Suprapubic skin (tissue), 4 donors: ENCODE measurements around the gene FGFBP3.

Experiments used
- POLR2A ChIP-seq, 2 donors: fragments of 450-650 bp; IDR thresholded peaks; one replicate each; pipeline ENCODE4 v1.6.1; 2017; ENCODE audit warnings: antibody characterized with exemption in 2 of 2, mild to moderate bottlenecking in 2 of 2, moderate library complexity in 2 of 2
- POLR2AphosphoS5 ChIP-seq, 3 donors: sonication (generic); formaldehyde crosslinking; IDR thresholded peaks; one replicate each; pipeline ENCODE4 v1.6.1; 2017; ENCODE audit warnings: antibody characterized with exemption in 3 of 3
- TF ChIP-seq, protein P1 (sequence below), 2 donors: fragments of 200-600 bp in 1 of 2; fragments of 450-650 bp in 1 of 2; sonication (generic) in 1 of 2; IDR thresholded peaks; one replicate each; pipeline ENCODE4 v1.5.1; 2016 to 2019; ENCODE audit warnings: antibody characterized with exemption in 2 of 2, mild to moderate bottlenecking in 1 of 2, moderate library complexity in 1 of 2

GRCh38 chr10:91930939-91931338 lies 21.7 kb upstream of the FGFBP3 start:
- TF ChIP-seq, protein P1, sequence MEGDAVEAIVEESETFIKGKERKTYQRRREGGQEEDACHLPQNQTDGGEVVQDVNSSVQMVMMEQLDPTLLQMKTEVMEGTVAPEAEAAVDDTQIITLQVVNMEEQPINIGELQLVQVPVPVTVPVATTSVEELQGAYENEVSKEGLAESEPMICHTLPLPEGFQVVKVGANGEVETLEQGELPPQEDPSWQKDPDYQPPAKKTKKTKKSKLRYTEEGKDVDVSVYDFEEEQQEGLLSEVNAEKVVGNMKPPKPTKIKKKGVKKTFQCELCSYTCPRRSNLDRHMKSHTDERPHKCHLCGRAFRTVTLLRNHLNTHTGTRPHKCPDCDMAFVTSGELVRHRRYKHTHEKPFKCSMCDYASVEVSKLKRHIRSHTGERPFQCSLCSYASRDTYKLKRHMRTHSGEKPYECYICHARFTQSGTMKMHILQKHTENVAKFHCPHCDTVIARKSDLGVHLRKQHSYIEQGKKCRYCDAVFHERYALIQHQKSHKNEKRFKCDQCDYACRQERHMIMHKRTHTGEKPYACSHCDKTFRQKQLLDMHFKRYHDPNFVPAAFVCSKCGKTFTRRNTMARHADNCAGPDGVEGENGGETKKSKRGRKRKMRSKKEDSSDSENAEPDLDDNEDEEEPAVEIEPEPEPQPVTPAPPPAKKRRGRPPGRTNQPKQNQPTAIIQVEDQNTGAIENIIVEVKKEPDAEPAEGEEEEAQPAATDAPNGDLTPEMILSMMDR (IDR thresholded peaks at IDR 0.05): no peak
- TF ChIP-seq POLR2AphosphoS5 (IDR thresholded peaks at IDR 0.05) (no peak), POLR2A (IDR thresholded peaks at IDR 0.05) (no peak)
